BJ (cell line): ENCODE measurements around the gene RINT1. TPM values are rescaled to one million over a fixed set of nuclear protein-coding genes. Genes with fewer than 3 reads are reported as not detected.

Experiments
- CTCF ChIA-PET: fragments of 350-600 bp; formaldehyde crosslinking; extraction: SDS; loops from one replicate; lab custom pipeline; 2021; ENCODE audit warnings: antibody characterized with exemption, inconsistent platforms; lab: Yijun Ruan, JAX
- POLR2A ChIA-PET: fragments of 300-600 bp; sonication (Branson Sonifier 250); formaldehyde crosslinking; extraction: SDS; loops from one replicate; lab custom pipeline; 2021; ENCODE audit warnings: antibody characterized with exemption; lab: Charles Lee
- DNase-seq: peaks from one replicate; pipeline ENCODE4 v3.0.0-alpha.2; 2011; ENCODE audit warnings: low read depth
- H3K27me3 ChIP-seq: 2 replicates; pipeline ENCODE4 v1.6.0; 2011; ENCODE audit warnings: low read length; ENCODE audit not compliant: control insufficient read depth, insufficient read depth
- H3K36me3 ChIP-seq: 2 replicates; pipeline ENCODE4 v1.5.1; 2011; ENCODE audit warnings: low read length; ENCODE audit not compliant: control insufficient read depth, insufficient read depth
- H3K4me3 ChIP-seq: 2 replicates; pipeline ENCODE4 v1.5.1; 2011; ENCODE audit warnings: low read depth, mild to moderate bottlenecking, control low read depth, low read length
- CTCF ChIP-seq: IDR thresholded peaks from 2 replicates; pipeline ENCODE4 v1.5.1; 2011; ENCODE audit warnings: low read depth, mild to moderate bottlenecking, control low read depth, inconsistent platforms, low read length, moderate library complexity; ENCODE audit not compliant: insufficient read depth
- polyA plus RNA-seq: library from polyadenylated mRNA; depleted of rRNA; stranded (reverse); fragments of >200 nt; gene quantifications from 2 replicates; pipeline ENCODE4 v1.2.3, GENCODE V29; 2011

The RINT1 gene
- polyA plus RNA-seq, 1 experiment = 11.0 TPM

- Histone ChIP-seq H3K27me3 (no peaks in the 10 kb centered on the region), H3K36me3 (peaks cover 3% of the 10 kb centered on the region; the same call in 1 of the 2 replicates), H3K4me3 (no peak overlapping the region)
- no peak for DNase-seq
- CTCF ChIA-PET = no interaction called here
- POLR2A ChIA-PET = no interaction called here
- no peak for TF ChIP-seq CTCF
These were observed 27.9 kb downstream of the RINT1 start for GRCh38 chr7:105559926-105560325.

GRCh38 chr7:105565190-105565589 is 33.2 kb downstream of the RINT1 start:
- ChIA-PET CTCF (interaction anchor here (1.4 to 1.5 kb wide), 2 partner anchors 10 kb away, joined by 4 to 6 read pairs; no protein-coding TSS in a partner anchor), POLR2A (no interaction called here)
- H3K27me3 ChIP-seq = no peaks in the 10 kb centered on the region

GRCh38 chr7:105567024-105567423 is 35.0 kb downstream of the RINT1 start:
- no peak for DNase-seq
- no peaks in the 10 kb centered on the region for H3K27me3 ChIP-seq
- no peak for TF ChIP-seq CTCF
- CTCF ChIA-PET = interaction anchor here (0.5 to 1.1 kb wide), 4 partner anchors 18 to 35 kb away, joined by 3 to 4 read pairs (median 4); partner anchors contain the start of gene RINT1
- H3K36me3 ChIP-seq = peaks cover 6% of the 10 kb centered on the region
- POLR2A ChIA-PET = no interaction called here
- H3K4me3 ChIP-seq = no peak overlapping the region

More at GRCh38 chr7:105565190-105565589, 33.2 kb downstream of the RINT1 start:
- peaks cover 6% of the 10 kb centered on the region for H3K36me3 ChIP-seq
- no peak overlapping the region for H3K4me3 ChIP-seq
- no peak for DNase-seq
- no peak for TF ChIP-seq CTCF

- H3K4me3 ChIP-seq = no peak overlapping the region
- H3K36me3 ChIP-seq = peaks cover 6% of the 10 kb centered on the region
- ChIA-PET CTCF (interaction anchor here (0.9 to 1.0 kb wide), 2 partner anchors 17 to 23 kb away, joined by 3 to 4 read pairs; no protein-coding TSS in a partner anchor), POLR2A (no interaction called here)
- no peak for DNase-seq
- no peak for TF ChIP-seq CTCF
- no peaks in the 10 kb centered on the region for H3K27me3 ChIP-seq
These were observed 35.8 kb downstream of the RINT1 start for GRCh38 chr7:105567821-105568220.

- TF ChIP-seq CTCF = no peak
- H3K36me3 ChIP-seq = 0 out of 2 replicates have a peak, but pooled peaks cover 1% of the 10 kb centered on the region
- ChIA-PET CTCF (interaction anchor here (1.0 kb wide), 1 partner anchor 28 kb away, joined by 3 read pairs; no protein-coding TSS in a partner anchor), POLR2A (no interaction called here)
- no peak for DNase-seq
- no peaks in the 10 kb centered on the region for H3K27me3 ChIP-seq
- H3K4me3 ChIP-seq = no peak overlapping the region
These were observed 39.9 kb downstream of the RINT1 start for GRCh38 chr7:105571891-105572290.
